ENCODE data around the gene TNFAIP3. TPM values are rescaled to one million over a fixed set of nuclear protein-coding genes. Genes with fewer than 3 reads are reported as not detected.

Gene TNFAIP3
- polyA plus RNA-seq, 4 donors, result 10.8 to 30.6 (median 15.3) TPM

- no peak for DNase-seq
- no peaks in the 10 kb centered on the region for H3K9me3 ChIP-seq (ENCODE audit: control insufficient read depth in 2 of 2, insufficient read depth in 1 of 2, low read depth in 1 of 2, low read length in 1 of 2)
- H3K36me3 ChIP-seq (ENCODE audit: control insufficient read depth in 3 of 3, insufficient read depth in 2 of 3, low read depth in 1 of 3, low read length in 3 of 3), result peaks cover 25 to 52% (median 47%) of the 10 kb centered on the region in 3 donors
- FAIRE-seq, result no peak
- no peak overlapping the region for H3K4me3 ChIP-seq (ENCODE audit: low read depth in 1 of 3, low read length in 3 of 3)
- 94 to 96% (median 95%) methylated on average over 2 of the region's 2 CpGs for WGBS, 3 donors
- no peaks in the 10 kb centered on the region for H3K27me3 ChIP-seq (ENCODE audit: control insufficient read depth in 3 of 3, insufficient read depth in 3 of 3, low read length in 3 of 3)
- H3K4me1 ChIP-seq (ENCODE audit: control insufficient read depth in 3 of 3, insufficient read depth in 2 of 3, low read depth in 1 of 3, low read length in 2 of 3), result peaks cover 4 to 9% (median 5%) of the 10 kb centered on the region in 3 donors
- H3K27ac ChIP-seq (ENCODE audit: low read depth in 1 of 3, low read length in 2 of 3), result no peak overlapping the region
Measured at GRCh38 chr6:137876547-137876946, 9.5 kb downstream of the TNFAIP3 start.

GRCh38 chr6:137877113-137877512 is 10.1 kb downstream of the TNFAIP3 start:
- Histone ChIP-seq H3K4me1 (ENCODE audit: control insufficient read depth in 3 of 3, insufficient read depth in 2 of 3, low read depth in 1 of 3, low read length in 2 of 3) (peaks cover 4 to 9% (median 5%) of the 10 kb centered on the region in 3 donors), H3K4me3 (ENCODE audit: low read depth in 1 of 3, low read length in 3 of 3) (no peak overlapping the region), H3K36me3 (ENCODE audit: control insufficient read depth in 3 of 3, insufficient read depth in 2 of 3, low read depth in 1 of 3, low read length in 3 of 3) (peaks cover 25 to 55% (median 49%) of the 10 kb centered on the region in 3 donors), H3K27me3 (ENCODE audit: control insufficient read depth in 3 of 3, insufficient read depth in 3 of 3, low read length in 3 of 3) (no peaks in the 10 kb centered on the region), H3K9me3 (ENCODE audit: control insufficient read depth in 2 of 2, insufficient read depth in 1 of 2, low read depth in 1 of 2, low read length in 1 of 2) (no peaks in the 10 kb centered on the region), H3K27ac (ENCODE audit: low read depth in 1 of 3, low read length in 2 of 3) (no peak overlapping the region)
- 92 to 95% (median 92%) methylated on average over 3 of the region's 3 CpGs for WGBS, 3 donors
- FAIRE-seq (no peak), DNase-seq (no peak)

DNA sequence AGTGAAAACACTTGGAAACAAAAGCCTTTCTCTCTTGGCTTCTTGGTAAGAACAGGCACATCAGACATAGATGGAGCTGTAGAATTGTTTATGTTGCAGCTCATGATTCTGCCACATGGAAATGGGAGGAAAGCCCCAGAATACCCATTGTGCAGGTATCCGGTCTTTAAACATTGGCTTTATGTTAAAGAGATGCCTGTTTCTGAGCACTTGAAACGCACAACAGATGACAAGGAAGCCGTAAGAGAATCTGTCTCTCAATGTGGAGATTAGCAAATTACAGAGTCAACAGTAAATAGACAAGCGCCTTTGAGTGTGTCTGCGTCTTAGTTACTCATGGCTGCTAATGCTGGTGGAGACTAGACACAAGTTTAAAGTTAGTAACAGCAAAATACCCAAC is 10.5 kb downstream of the TNFAIP3 start:
- H3K27ac ChIP-seq (ENCODE audit: low read depth in 1 of 3, low read length in 2 of 3), result no peak overlapping the region
- peaks cover 4 to 9% (median 5%) of the 10 kb centered on the region in 3 donors for H3K4me1 ChIP-seq (ENCODE audit: control insufficient read depth in 3 of 3, insufficient read depth in 2 of 3, low read depth in 1 of 3, low read length in 2 of 3)
- H3K36me3 ChIP-seq (ENCODE audit: control insufficient read depth in 3 of 3, insufficient read depth in 2 of 3, low read depth in 1 of 3, low read length in 3 of 3), result peaks cover 25 to 57% (median 50%) of the 10 kb centered on the region in 3 donors
- 95 to 97% (median 95%) methylated on average over 5 of the region's 5 CpGs for WGBS, 3 donors
- FAIRE-seq (no peak), DNase-seq (no peak)
- H3K27me3 ChIP-seq (ENCODE audit: control insufficient read depth in 3 of 3, insufficient read depth in 3 of 3, low read length in 3 of 3), result no peaks in the 10 kb centered on the region
- H3K4me3 ChIP-seq (ENCODE audit: low read depth in 1 of 3, low read length in 3 of 3), result no peak overlapping the region
- H3K9me3 ChIP-seq (ENCODE audit: control insufficient read depth in 2 of 2, insufficient read depth in 1 of 2, low read depth in 1 of 2, low read length in 1 of 2), result no peaks in the 10 kb centered on the region

DNA sequence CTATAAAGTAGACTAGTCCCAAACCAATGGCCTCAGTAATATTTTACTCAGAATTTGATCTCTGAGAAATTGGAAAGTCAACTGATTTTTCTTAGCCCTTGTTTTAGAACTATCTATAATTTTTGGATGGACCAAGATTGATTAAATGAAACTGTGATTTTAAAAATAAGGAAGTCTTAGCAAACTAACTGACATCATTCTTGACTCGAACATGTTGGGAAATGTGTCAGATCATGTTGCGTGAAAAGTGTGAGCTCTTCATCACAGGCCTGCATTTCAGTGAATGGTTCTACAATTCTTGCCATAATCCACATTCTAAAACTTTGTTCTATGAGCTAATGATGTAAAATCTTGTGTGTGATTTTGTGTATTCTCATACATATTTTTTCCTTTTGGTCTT is 11.0 kb downstream of the TNFAIP3 start:
- WGBS, 3 donors, result 82 to 92% (median 84%) methylated on average over 2 of the region's 2 CpGs
- H3K4me1 ChIP-seq (ENCODE audit: control insufficient read depth in 3 of 3, insufficient read depth in 2 of 3, low read depth in 1 of 3, low read length in 2 of 3), result peaks cover 4 to 9% (median 5%) of the 10 kb centered on the region in 3 donors
- DNase-seq (no peak), FAIRE-seq (no peak)
- no peak overlapping the region for H3K4me3 ChIP-seq (ENCODE audit: low read depth in 1 of 3, low read length in 3 of 3)
- H3K9me3 ChIP-seq (ENCODE audit: control insufficient read depth in 2 of 2, insufficient read depth in 1 of 2, low read depth in 1 of 2, low read length in 1 of 2), result no peaks in the 10 kb centered on the region
- H3K27ac ChIP-seq (ENCODE audit: low read depth in 1 of 3, low read length in 2 of 3), result no peak overlapping the region
- H3K36me3 ChIP-seq (ENCODE audit: control insufficient read depth in 3 of 3, insufficient read depth in 2 of 3, low read depth in 1 of 3, low read length in 3 of 3), result peaks cover 25 to 58% (median 52%) of the 10 kb centered on the region in 3 donors
- H3K27me3 ChIP-seq (ENCODE audit: control insufficient read depth in 3 of 3, insufficient read depth in 3 of 3, low read length in 3 of 3), result no peaks in the 10 kb centered on the region

- peaks cover 28 to 58% (median 53%) of the 10 kb centered on the region in 3 donors for H3K36me3 ChIP-seq (ENCODE audit: control insufficient read depth in 3 of 3, insufficient read depth in 2 of 3, low read depth in 1 of 3, low read length in 3 of 3)
- WGBS, 3 donors, result 81 to 90% (median 88%) methylated on average over 32 to 33 of the region's 33 CpGs
- no peak overlapping the region for H3K27ac ChIP-seq (ENCODE audit: low read depth in 1 of 3, low read length in 2 of 3)
- no peak for FAIRE-seq
- DNase-seq, result no peak
- no peak overlapping the region for H3K4me3 ChIP-seq (ENCODE audit: low read depth in 1 of 3, low read length in 3 of 3)
- no peaks in the 10 kb centered on the region for H3K9me3 ChIP-seq (ENCODE audit: control insufficient read depth in 2 of 2, insufficient read depth in 1 of 2, low read depth in 1 of 2, low read length in 1 of 2)
- H3K4me1 ChIP-seq (ENCODE audit: control insufficient read depth in 3 of 3, insufficient read depth in 2 of 3, low read depth in 1 of 3, low read length in 2 of 3), result peaks cover 4 to 6% (median 5%) of the 10 kb centered on the region in 3 donors
- no peaks in the 10 kb centered on the region for H3K27me3 ChIP-seq (ENCODE audit: control insufficient read depth in 3 of 3, insufficient read depth in 3 of 3, low read length in 3 of 3)
Measured at GRCh38 chr6:137878486-137879285, 11.6 kb downstream of the TNFAIP3 start.

- Histone ChIP-seq H3K36me3 (ENCODE audit: control insufficient read depth in 3 of 3, insufficient read depth in 2 of 3, low read depth in 1 of 3, low read length in 3 of 3) (peaks cover 26 to 55% (median 53%) of the 10 kb centered on the region in 3 donors), H3K4me1 (ENCODE audit: control insufficient read depth in 3 of 3, insufficient read depth in 2 of 3, low read depth in 1 of 3, low read length in 2 of 3) (peaks cover 2 to 4% (median 2%) of the 10 kb centered on the region in 3 donors), H3K27ac (ENCODE audit: low read depth in 1 of 3, low read length in 2 of 3) (no peak overlapping the region), H3K27me3 (ENCODE audit: control insufficient read depth in 3 of 3, insufficient read depth in 3 of 3, low read length in 3 of 3) (no peaks in the 10 kb centered on the region), H3K4me3 (ENCODE audit: low read depth in 1 of 3, low read length in 3 of 3) (no peak overlapping the region), H3K9me3 (ENCODE audit: control insufficient read depth in 2 of 2, insufficient read depth in 1 of 2, low read depth in 1 of 2, low read length in 1 of 2) (no peaks in the 10 kb centered on the region)
- no peak for DNase-seq
- WGBS, 3 donors, result 81 to 87% (median 86%) methylated on average over 7 of the region's 7 CpGs
- FAIRE-seq, result no peak
Measured at GRCh38 chr6:137879299-137879698, 12.2 kb downstream of the TNFAIP3 start.

DNA sequence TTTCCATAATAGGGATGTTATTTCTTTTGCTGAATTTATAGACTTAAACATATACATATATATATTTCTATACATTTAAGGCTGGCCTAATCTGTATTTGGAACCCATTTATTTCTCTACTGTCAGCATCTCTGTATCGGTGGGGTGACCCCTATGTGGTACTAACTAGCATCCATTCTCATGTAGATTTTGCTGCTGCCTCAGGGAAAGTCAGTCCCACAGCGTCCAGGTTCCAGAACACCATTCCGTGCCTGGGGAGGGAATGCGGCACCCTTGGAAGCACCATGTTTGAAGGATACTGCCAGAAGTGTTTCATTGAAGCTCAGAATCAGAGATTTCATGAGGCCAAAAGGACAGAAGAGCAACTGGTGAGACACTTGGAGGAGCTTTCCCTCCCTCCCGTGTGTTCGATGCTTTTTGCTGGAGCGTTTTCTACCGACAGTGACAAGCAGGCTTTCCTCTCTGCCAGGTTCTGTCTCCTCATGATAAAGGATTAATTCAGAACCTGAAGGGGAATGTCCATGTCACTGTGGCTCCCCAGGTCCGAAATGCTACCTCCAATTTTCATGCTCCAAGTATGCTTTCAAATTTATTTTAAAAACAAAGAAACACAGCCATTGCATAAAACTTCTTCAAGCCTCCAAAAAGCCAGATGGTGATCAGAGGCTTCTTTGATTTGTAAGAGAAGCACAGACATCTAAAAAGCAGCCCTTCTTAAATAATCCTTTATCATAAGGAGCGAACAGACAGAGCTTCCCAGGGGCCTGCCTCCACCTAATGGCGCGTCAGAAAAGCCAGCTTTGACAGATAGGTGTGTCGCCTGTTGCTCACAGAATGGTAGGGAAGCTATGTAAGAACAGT is 13.1 kb downstream of the TNFAIP3 start:
- WGBS, 3 donors, result 88 to 93% (median 91%) methylated on average over 13 of the region's 13 CpGs
- Histone ChIP-seq H3K4me3 (ENCODE audit: low read depth in 1 of 3, low read length in 3 of 3) (no peak overlapping the region), H3K27me3 (ENCODE audit: control insufficient read depth in 3 of 3, insufficient read depth in 3 of 3, low read length in 3 of 3) (no peaks in the 10 kb centered on the region), H3K4me1 (ENCODE audit: control insufficient read depth in 3 of 3, insufficient read depth in 2 of 3, low read depth in 1 of 3, low read length in 2 of 3) (peaks cover 0 to under 1% (median 0%) of the 10 kb centered on the region in 3 donors), H3K9me3 (ENCODE audit: control insufficient read depth in 2 of 2, insufficient read depth in 1 of 2, low read depth in 1 of 2, low read length in 1 of 2) (no peaks in the 10 kb centered on the region), H3K27ac (ENCODE audit: low read depth in 1 of 3, low read length in 2 of 3) (no peak overlapping the region), H3K36me3 (ENCODE audit: control insufficient read depth in 3 of 3, insufficient read depth in 2 of 3, low read depth in 1 of 3, low read length in 3 of 3) (peaks cover 26 to 50% (median 49%) of the 10 kb centered on the region in 3 donors)
- FAIRE-seq (no peak), DNase-seq (no peak)

DNA sequence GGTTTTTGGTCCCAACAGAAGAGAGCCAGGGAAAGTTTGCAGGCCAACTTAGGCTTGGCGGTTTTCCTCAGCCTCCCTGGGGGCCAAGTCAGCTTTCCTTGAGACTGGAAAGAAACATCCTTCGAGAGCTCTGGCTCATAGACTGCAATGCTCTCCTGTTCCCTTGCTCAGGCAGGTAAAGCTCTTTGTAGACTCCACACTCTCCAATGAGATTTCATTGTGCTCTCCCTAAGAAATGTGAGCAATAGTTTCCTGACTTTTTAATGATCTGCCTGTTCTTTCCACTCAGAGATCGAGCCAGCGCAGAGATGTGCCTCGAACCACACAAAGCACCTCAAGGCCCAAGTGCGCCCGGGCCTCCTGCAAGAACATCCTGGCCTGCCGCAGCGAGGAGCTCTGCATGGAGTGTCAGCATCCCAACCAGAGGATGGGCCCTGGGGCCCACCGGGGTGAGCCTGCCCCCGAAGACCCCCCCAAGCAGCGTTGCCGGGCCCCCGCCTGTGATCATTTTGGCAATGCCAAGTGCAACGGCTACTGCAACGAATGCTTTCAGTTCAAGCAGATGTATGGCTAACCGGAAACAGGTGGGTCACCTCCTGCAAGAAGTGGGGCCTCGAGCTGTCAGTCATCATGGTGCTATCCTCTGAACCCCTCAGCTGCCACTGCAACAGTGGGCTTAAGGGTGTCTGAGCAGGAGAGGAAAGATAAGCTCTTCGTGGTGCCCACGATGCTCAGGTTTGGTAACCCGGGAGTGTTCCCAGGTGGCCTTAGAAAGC is 13.9 kb downstream of the TNFAIP3 start:
- Histone ChIP-seq H3K9me3 (ENCODE audit: control insufficient read depth in 2 of 2, insufficient read depth in 1 of 2, low read depth in 1 of 2, low read length in 1 of 2) (no peaks in the 10 kb centered on the region), H3K36me3 (ENCODE audit: control insufficient read depth in 3 of 3, insufficient read depth in 2 of 3, low read depth in 1 of 3, low read length in 3 of 3) (peaks cover 26 to 45% (median 43%) of the 10 kb centered on the region in 3 donors), H3K27me3 (ENCODE audit: control insufficient read depth in 3 of 3, insufficient read depth in 3 of 3, low read length in 3 of 3) (no peaks in the 10 kb centered on the region), H3K4me1 (ENCODE audit: control insufficient read depth in 3 of 3, insufficient read depth in 2 of 3, low read depth in 1 of 3, low read length in 2 of 3) (no peaks in the 10 kb centered on the region), H3K4me3 (ENCODE audit: low read depth in 1 of 3, low read length in 3 of 3) (no peak overlapping the region), H3K27ac (ENCODE audit: low read depth in 1 of 3, low read length in 2 of 3) (no peak overlapping the region)
- DNase-seq (no peak), FAIRE-seq (no peak)
- WGBS, 3 donors, result 82 to 87% (median 84%) methylated on average over 21 of the region's 21 CpGs

All from small intestine (tissue), 7 donors.